HG02885 (cell line): ENCODE data around the gene PEDS1.
"Not testable (repeated sequence)": the region's sequence is repeated elsewhere in the genome, so short reads cannot be mapped to it uniquely, and the experiment has no call there.

Experiments used
- ATAC-seq: cut with Tn5 transposase; IDR thresholded peaks from one replicate; pipeline ENCODE4 v1.9.1; 2021; ENCODE audit warnings: mild to moderate bottlenecking; ENCODE audit not compliant: unreplicated experiment, poor library complexity

The PEDS1 gene

GRCh38 chr20:50165684-50166554, 12.4 kb upstream of the PEDS1 start:
- peak; percentile 95 for ATAC-seq

GRCh38 chr20:50163570-50164317, 10.2 kb upstream of the PEDS1 start:
- no peak for ATAC-seq

- not testable (repeated sequence) for ATAC-seq
These were observed 8.0 kb upstream of the PEDS1 start for GRCh38 chr20:50161494-50161893.

- ATAC-seq = no peak
These were observed 397 bp downstream of the PEDS1 start for GRCh38 chr20:50153153-50153499.

- ATAC-seq = no peak
These were observed 950 bp downstream of the PEDS1 start for GRCh38 chr20:50152394-50153152.

- no peak for ATAC-seq
These were observed 2.3 kb downstream of the PEDS1 start for GRCh38 chr20:50151034-50151743.

GRCh38 chr20:50149481-50150254, 3.9 kb downstream of the PEDS1 start:
- no peak for ATAC-seq

GRCh38 chr20:50146732-50147662, 6.5 kb downstream of the PEDS1 start:
- ATAC-seq = peak; percentile 71

GRCh38 chr20:50146214-50146613, 7.3 kb downstream of the PEDS1 start:
- no peak for ATAC-seq

GRCh38 chr20:50145566-50145965, 8.0 kb downstream of the PEDS1 start:
- ATAC-seq = no peak

- ATAC-seq = no peak
These were observed 9.2 kb downstream of the PEDS1 start for GRCh38 chr20:50144362-50144761.

GRCh38 chr20:50142812-50143211, 10.7 kb downstream of the PEDS1 start:
- ATAC-seq = no peak

GRCh38 chr20:50141811-50142561, 11.5 kb downstream of the PEDS1 start:
- no peak for ATAC-seq

- no peak for ATAC-seq
These were observed 12.4 kb downstream of the PEDS1 start for GRCh38 chr20:50141018-50141675.

GRCh38 chr20:50140339-50140859, 13.1 kb downstream of the PEDS1 start:
- no peak for ATAC-seq

- ATAC-seq = no peak
These were observed 14.8 kb downstream of the PEDS1 start for GRCh38 chr20:50138479-50139393.
